T-helper 2 cell treated with Interferon-gamma antibody and Interleukin-4, amounts not matched to agents 100 ng/mL and 5 ng/mL, for 36 hours (primary cell): Measurements from ENCODE around the gene ACBD6. TPM values are rescaled to one million over a fixed set of nuclear protein-coding genes. Genes with fewer than 3 reads are reported as not detected.

Experiments
- intact Hi-C: fragments of 100-400 bp; cut with micrococcal nuclease; formaldehyde crosslinking; loops from one replicate; pipeline ENCODE4 v1.15.1; 2023
- total RNA-seq: library from RNA; stranded (reverse); gene quantifications from 2 replicates; pipeline ENCODE4 v1.2.3, GENCODE V29; 2022

Gene ACBD6
- total RNA-seq, 1 donor from 2014 or later, result 47.6 TPM

DNA sequence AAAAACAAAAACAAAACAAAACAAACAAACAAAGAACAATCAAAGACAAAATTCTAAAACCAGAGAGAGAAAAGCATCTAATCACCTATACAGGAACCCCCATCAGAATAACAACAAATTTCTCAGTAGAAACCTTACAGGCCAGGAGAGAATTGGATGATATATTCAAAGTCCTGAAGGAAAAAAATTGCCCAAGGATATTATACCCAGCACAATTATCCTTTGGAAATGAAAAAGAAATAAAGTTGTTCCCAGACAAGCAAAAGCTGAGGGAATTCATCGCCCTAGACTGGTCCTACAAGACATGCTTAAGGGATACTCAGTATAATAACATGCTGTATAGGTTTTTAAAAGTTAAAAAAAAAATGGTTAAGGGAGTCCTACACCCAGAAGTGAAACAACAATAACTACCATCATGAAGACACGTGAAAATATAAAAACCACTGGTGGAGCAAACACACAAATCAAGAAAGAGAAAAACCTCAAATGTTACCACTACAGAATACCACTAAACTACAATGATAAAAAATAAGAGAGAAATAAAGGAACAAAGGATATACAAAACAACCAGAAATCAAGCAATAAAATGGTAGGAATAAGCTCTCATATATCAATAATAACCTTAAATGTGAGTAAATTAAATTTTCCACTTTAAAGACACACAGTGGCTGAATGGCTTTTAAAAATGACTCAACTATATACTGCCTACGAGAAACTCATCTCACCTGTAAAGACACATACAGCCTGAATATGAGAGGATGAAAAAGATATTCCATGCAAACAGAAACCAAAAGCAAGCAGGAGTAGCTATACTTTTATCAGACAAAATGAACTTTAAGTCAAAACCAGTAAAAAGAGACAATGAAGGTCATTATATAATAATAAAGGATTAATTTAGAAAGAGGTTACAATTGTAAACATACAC lies 121.9 kb downstream of the ACBD6 start:
- intact Hi-C loops, result no loop called here

DNA sequence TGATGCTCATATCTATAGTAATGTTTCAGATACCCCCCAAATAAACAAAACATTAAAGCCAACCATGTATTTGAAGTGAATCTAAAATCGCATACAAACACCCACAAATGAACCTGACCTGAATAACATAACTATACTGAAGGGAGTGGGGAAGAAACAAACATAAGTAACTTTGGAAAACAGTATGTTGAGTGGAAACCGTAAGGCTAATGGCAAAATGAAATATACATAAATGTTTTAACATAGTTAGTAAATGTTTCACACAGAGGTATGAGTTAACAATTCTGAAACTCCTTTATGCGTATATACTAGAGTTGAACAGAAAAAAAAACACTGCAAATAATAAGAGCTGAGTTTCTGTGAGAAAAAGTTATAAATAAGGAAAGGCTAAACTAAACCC lies 125.6 kb downstream of the ACBD6 start:
- intact Hi-C loops, result no loop called here

DNA sequence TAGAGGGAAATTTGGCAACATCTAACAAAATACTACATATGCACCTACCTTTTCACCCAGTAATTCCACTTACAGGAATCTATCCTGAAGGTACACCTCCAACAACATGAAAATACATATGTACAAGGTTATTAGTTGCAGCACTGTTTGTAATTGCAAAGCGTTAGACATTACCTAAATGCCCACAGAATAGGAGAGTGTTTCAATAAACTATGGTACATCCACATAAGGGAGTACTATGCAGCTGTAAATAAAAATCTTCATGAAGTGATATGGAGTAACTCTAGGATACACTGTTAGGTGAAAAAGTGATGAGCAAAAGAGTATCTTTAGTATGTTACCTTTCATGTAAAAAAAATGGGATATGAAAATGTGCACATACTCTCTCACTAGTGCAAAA lies 126.1 kb downstream of the ACBD6 start:
- intact Hi-C loops, result no loop called here

DNA sequence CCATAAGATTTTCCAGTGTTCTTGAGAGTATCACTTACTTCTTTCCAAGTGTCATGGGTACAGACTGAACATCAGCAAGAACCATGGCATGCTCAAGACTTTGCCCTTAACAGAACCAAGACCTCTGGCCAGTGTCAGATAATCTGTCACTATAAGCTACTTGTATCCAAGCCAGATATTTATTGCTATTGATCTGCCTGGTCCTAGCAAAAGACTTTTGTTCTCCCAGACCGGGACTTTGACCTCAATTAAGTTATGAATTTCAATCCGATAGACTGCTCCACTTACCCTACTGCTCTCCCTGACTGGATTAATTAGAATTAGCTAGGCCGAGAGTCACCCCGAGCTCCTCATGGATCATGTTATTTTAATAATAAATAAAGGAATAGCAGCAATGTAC lies 129.6 kb downstream of the ACBD6 start:
- intact Hi-C loops, result loop anchor here (5.0 kb wide), 1 partner anchor 110 kb away; no protein-coding TSS in a partner anchor

DNA sequence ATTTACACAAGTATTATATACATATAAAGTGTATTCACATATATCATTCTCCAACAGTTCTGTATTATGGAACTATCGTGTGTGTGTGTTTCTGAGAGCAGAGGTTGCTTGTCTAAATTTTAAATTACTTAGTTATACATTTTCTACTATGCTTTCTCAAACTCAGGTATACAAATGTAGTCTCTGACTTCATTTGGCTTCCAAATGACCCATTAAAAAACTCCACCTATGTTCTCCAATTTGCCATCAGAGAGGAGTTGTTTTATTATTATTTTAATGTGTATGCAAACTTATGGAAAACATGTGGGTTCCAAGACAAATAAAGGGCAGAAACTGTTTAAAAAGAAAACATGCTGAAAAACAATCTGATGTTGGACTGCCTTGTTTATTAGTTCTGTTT lies 131.8 kb downstream of the ACBD6 start:
- intact Hi-C loops, result loop anchor here (5.0 kb wide), 1 partner anchor 112 kb away; no protein-coding TSS in a partner anchor

DNA sequence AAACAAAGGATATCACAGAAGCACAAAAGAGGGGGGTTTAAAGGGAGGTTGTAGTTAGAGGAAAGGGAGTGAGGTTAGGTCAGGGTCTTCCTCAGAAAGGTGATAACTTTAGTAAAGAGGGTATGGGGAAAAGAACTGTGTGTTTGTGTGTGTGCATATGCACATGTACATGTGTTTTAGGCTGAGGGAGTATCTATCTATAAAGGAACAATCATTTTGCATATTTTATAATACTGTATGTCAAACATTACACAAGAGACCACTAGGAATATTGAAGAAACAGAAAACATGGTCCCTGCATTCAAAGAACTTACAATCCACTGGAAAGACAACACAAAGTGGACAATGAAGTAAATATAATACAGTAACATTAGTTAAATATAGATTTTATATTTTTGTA lies 132.2 kb downstream of the ACBD6 start:
- intact Hi-C loops, result loop anchor here (5.0 kb wide), 1 partner anchor 112 kb away; no protein-coding TSS in a partner anchor

DNA sequence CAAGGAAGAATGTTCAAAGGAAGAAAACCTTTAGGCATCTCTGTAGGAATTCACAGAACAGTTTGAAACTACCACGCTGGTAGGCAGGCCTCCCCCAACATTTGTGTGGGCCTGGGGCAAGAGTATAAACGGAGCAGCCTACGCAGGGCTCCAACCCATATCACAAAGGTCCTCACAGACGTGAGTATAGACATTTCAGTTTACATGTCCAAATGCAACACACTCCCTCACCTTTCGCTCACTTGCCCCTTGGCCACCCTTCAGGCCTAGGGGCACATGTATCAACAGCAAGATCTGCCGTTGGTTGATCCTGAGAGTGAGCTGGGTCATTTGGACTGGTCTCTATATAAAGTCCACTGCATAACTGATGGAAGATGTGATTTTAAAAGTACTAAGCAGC lies 133.3 kb downstream of the ACBD6 start:
- intact Hi-C loops, result no loop called here

DNA sequence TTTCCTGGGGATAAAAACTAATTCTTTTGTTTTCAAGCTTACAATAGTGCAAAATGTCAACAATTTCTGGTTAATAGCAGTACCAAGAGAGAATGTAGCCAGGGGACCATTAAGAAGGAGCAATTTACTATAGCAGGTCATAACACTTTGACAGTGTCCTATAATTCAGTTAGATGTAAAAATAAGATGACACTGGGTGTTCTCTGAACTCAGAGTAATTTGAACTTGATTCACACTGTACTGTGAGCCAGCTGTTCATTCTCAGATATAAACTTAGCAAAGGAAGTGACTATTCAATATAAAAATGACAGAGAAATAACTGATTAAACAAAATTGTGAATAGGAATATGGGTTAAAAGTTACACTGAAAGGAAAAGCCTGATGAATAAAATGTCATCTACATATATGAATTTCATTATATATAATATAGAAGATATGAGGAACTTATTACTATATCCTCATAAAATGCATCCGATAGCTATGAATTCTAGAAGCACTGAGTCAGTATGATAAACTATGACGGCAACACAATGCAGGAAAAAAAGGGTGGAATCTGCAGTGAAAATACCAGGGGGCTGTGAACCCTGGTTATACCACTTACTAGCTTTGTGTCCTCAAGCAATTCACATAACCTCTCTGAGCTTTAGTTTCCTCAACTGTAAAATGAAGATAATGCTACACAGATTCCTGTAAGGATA lies 135.9 kb downstream of the ACBD6 start:
- intact Hi-C loops, result no loop called here

DNA sequence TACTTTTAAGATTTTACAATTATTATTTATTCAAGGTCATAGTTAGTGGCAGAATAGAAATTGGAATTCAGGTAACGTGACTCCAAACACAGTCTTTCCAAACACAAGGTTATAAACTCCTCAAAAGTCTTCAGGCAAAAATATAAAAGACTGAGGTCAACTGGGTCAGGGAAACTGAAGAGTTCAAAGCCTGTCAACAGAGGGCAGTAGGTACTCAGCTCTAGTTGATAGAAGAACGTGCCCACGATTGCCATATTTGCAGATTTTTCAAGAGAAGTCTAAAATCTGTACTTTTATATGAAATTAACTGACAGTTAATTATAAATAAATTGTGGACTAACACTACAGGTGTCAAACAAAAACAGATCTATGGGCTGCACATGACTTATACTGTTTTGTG lies 137.3 kb downstream of the ACBD6 start:
- intact Hi-C loops, result no loop called here

DNA sequence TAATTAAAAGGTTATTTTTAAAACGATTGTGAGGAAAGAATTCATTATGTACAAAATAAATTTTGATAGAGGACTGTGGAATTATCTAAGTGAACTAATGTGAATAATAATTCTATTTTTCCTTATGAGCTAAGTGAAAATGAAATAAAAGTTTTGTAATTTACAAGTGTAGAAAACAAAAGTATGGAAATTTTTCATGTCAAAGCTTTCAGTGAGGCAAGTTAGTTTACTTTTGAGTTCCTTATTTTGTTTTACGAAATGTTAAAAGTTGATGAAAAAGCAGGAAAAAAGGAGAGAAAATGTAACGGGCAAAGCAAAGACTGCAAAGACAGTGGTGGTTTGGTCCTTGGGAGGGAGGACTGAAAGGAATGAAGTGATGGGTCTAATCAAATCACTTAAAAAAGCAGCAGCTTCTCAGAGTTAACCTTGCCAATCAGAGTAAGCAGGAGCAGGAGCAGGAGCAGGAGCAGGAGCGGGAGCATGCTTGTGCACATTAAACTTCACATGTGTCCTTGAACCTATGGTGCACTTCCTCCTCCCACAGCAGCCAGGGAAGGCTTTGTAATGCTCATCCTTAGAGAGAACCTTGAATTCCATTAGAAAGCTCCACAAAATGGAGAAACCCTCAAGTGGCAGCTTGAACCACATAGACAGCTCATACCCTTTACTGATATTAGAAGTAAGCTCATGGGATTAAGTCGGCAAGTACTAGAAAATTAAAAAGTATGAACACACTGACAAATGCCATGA lies 139.0 kb downstream of the ACBD6 start:
- intact Hi-C loops, result no loop called here

DNA sequence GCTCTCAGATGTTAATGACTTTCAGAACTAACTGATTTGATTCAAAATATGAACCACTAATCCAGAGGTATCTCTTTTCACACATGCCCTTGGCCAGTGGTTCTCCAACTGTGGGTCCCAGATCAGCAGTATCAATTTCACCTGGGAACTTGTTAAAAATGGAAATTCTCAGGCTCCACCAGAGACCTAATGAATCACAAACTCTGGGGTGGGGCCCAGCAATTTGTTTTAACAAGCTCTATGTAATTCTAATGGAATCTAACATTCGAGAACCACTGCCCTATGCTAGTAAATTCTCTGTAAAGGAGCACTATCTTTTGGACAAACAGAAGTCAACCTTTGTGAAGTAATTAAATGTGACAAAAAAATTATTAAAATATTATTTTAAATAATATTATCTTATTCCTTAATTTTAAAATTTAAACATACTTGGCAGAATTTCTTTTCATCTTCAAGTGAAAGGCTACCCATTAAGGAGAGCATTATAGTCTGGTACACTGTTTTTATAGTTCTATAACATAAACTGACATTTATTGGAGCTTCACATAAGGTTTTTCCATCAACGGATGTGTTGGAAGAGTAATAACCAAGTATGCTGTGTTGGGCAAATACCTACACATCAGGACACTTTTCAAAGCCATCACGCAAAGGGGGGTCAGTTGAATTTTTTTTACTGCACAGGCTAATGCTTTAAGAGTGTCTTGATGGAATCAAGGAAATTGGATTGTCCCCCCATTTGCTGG lies 141.9 kb downstream of the ACBD6 start:
- intact Hi-C loops, result no loop called here

DNA sequence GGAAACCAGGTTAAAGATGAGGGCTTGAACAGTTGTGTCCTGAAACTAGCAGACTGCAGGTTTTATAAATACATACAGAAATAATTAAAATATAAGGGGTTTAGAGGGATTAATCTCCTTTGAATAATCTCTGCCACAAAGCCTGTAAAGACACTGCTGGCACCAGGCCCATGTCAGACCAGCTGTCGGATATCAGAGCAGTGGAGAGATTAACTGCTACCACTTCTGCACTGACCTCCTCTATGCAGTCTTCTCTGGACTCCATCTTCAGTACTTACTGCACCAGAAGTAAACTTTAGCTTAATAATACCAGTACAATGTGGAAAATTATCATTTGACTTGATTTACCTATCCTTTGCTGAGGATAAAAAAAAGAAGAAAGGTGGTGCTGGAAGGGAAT lies 143.7 kb downstream of the ACBD6 start:
- intact Hi-C loops, result no loop called here

DNA sequence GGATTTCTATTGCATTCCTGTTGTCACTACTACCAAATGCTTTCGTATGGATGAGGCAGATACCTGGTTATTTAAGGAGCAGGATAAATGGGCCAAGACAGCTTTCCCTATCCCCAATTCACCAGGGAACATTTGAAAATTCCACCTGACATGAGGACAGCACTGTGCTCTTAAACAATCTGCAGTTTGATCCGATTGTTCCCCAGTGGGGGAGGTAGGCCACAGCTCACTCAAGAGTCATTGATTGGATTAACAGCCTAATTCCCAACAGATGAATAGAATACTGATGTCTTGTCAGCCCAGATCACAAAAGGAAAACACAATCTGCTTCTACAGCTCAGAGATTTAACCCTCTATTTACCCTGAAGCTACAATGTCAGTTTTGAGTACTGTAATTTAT lies 148.4 kb downstream of the ACBD6 start:
- intact Hi-C loops, result no loop called here

DNA sequence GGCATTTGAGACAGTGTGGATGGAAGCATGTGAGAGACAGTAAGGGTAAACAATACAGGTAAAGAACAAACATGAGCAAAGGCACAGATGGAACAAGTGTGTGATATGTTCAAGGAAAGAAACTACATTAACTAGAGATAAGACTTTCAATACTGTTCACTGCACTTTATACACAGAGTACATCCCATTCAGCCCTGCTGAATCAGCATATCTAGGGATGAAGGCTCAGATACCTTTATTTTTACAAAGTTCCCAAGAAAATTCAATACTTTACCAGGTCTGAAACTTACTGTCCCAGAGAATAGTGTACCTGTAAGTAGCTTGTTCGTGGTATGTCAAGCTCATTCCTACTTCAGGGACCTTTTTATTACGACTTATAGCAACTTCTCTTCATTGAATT lies 149.8 kb downstream of the ACBD6 start:
- intact Hi-C loops, result no loop called here

DNA sequence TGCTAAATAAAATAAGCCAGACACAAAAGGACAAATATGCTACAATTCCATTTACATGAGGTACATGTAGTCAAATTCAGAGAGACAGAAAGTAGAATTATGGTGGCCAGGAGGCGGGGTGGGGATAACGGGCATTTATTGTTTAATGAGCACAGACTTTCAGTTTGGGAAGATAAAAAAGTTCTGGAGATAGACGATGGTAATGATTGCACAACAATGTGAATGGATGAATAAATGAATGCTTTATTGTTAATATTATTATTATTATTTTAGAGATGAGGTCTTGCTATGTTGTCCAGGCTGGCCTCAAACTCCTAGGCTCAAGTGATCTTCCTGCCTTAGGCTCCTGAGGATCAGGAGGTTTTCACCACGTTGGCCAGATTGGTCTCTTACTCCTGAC lies 150.4 kb downstream of the ACBD6 start:
- intact Hi-C loops, result no loop called here

DNA sequence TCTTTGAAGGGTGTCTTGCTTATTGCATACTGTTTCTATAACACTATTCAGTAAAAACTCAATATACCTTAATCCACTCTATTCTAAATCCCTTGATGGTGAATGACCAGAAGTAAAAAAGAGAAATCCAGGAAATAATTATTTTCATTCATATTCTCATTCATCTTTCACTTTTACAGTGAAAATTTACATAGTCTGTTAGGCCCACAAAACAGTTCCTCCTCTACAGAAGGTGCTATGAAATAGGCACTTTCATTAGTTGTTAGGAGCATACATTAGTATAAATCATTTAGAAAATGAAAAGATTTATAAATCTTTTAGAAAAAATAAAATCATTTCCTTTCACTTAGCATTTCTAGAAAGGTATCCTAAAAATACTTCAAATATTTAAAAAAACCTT lies 157.2 kb downstream of the ACBD6 start:
- intact Hi-C loops, result no loop called here

DNA sequence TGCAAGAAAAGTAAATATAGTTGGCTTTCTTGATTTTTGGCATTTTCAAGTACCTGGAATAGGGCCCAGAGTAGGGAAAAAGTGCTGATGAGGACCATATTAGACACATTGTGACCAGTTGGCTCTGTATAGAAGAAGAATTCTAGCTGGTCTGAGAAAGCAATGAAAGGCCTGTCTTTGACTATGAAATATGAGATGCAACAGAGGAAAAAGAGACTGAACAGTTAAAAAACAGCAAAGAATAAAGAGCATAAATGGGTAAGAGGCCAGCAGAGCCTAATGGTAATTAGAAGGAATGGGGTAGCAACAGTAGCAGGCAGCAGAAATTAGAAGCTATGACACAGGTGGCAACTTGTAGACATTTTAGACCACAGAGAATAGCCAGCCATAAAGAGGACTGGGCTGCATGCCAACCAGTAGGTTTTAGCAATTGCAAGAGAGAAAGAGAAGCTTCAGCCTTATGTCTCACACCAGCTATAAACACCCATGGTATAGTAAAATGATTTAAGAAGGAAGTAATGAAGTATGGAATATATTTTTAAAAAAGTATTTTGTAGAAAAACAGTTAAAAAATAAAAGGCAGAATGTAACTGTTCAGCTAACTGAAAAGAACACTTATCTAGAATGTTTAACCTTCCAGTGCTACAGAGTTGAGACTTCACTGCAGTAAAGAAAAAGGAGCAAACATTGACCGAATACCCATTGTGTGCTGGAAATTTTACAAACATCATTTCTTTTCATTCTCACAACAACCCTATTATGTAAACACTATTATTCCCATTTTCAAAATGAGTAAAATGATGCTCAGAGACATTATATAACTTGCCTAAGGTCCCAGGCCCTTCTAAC lies 158.2 kb downstream of the ACBD6 start:
- intact Hi-C loops, result no loop called here

DNA sequence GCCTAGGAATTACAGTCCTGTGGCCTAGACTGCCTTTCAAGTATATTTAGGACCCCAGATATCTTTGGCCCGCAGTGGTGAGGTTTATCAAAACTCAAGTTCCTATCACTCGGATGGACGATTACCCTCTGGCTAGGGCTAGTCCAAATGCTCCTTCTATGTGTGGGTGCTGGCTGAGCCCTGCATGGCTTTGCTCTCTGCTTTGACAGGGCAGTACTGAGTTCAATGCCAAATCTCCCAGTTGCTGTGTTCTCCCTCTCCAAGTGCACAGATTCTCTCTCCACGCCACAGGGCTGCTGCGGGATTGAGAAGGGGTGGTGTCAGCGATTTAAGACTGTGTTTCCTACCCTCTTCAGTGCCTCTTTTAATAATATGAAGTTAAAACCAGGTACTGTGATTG lies 175.3 kb downstream of the ACBD6 start:
- intact Hi-C loops, result no loop called here

DNA sequence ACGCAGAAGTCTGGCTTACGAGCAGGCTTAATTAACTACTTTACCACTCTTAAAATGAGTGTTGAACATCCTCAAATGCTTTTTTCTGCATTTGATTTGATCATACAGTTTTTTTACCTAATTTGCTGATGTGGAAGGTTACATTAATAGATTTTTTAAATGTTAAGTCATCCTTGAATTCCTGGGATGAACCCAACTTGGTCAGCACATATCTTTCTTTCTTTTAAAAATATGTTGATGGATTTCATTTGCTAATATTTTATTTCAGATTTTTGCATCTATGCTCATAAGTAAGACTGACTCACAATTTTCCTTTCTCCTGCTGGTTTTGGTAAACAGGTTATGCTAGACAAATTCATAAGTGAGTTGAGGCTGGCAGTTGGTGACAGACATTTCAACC lies 189.5 kb downstream of the ACBD6 start:
- intact Hi-C loops, result no loop called here
